Diencephalon (tissue), 1 donor: Measurements from ENCODE around the gene SLC25A33. TPM values are rescaled to one million over a fixed set of nuclear protein-coding genes. Genes with fewer than 3 reads are reported as not detected.

Source experiments
- total RNA-seq: library from RNA; depleted of rRNA; stranded (reverse); fragments of >200 nt; gene quantifications from one replicate; pipeline ENCODE4 v1.2.3, GENCODE V29; 2014

Gene SLC25A33
- total RNA-seq = 15.7 TPM

GRCh38 chr1:9539165-9539828 lies at the start of gene SLC25A33:
Gene SLC25A33, plus strand, starts transcription at chr1:9539465. Its CDS starts 227 bp downstream, at chr1:9539692.

GRCh38 chr1:9588551-9589143 lies 49.4 kb downstream of the SLC25A33 start, which contains the start of gene TMEM201:
Gene TMEM201, plus strand, starts transcription at chr1:9588911. Its CDS starts 20 bp downstream, at chr1:9588931.

Other genes starting within 250 kb of the SLC25A33 start
- 3.7 TPM for gene SPSB1, start 246.6 kb upstream of the SLC25A33 start, total RNA-seq
- 9.0 TPM for gene TMEM201, start 49.4 kb downstream of the SLC25A33 start, total RNA-seq
- gene PIK3CD, start 112.3 kb downstream of the SLC25A33 start, total RNA-seq = 13.6 TPM